ENCODE measurements around the gene BHLHE41. TPM values are rescaled to one million over a fixed set of nuclear protein-coding genes. Genes with fewer than 3 reads are reported as not detected.

The BHLHE41 gene
- total RNA-seq, 1 donor from 2014 or later = 5.2 TPM

DNA sequence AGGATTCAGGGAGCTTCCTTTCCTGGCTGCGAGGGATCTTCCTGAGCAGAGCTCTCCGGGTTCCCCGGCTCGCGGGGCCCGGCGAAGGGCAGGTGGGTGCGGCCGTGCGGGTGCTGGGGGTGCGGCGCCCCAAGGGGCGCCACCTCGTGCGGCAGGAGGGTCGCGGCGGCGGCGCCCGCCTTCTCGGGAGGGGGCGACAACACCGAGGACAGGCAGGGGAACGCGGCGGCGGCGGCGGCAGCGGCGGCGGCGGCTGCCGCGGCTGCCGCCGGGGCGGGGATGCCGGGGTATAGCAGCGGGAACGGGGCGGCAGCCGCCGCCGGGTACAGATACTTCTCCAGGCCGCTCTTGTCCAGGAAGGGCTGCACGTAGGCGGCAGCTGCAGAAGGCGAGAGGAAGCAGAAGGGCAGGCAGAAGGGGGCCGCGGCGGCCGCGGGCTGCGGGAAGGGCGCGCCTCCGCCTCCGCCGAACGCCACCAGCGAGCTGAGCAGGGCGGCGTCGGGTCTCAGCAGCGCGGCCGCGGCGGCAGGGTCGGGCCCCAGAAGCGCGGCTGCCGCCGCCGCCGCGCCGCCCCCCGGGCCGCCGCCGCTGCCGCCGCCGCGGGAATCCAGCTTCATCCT lies 2.7 kb downstream of the BHLHE41 start:
- TF ChIP-seq, protein P1, sequence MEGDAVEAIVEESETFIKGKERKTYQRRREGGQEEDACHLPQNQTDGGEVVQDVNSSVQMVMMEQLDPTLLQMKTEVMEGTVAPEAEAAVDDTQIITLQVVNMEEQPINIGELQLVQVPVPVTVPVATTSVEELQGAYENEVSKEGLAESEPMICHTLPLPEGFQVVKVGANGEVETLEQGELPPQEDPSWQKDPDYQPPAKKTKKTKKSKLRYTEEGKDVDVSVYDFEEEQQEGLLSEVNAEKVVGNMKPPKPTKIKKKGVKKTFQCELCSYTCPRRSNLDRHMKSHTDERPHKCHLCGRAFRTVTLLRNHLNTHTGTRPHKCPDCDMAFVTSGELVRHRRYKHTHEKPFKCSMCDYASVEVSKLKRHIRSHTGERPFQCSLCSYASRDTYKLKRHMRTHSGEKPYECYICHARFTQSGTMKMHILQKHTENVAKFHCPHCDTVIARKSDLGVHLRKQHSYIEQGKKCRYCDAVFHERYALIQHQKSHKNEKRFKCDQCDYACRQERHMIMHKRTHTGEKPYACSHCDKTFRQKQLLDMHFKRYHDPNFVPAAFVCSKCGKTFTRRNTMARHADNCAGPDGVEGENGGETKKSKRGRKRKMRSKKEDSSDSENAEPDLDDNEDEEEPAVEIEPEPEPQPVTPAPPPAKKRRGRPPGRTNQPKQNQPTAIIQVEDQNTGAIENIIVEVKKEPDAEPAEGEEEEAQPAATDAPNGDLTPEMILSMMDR (conservative IDR thresholded peaks at IDR 0.05; ENCODE audit: low read depth, low read length) = no peak
- H3K4me3 ChIP-seq (ENCODE audit: low read depth, low read length) = peak overlapping the region; percentile 61
- no peak for DNase-seq (ENCODE audit: low read depth)

DNA sequence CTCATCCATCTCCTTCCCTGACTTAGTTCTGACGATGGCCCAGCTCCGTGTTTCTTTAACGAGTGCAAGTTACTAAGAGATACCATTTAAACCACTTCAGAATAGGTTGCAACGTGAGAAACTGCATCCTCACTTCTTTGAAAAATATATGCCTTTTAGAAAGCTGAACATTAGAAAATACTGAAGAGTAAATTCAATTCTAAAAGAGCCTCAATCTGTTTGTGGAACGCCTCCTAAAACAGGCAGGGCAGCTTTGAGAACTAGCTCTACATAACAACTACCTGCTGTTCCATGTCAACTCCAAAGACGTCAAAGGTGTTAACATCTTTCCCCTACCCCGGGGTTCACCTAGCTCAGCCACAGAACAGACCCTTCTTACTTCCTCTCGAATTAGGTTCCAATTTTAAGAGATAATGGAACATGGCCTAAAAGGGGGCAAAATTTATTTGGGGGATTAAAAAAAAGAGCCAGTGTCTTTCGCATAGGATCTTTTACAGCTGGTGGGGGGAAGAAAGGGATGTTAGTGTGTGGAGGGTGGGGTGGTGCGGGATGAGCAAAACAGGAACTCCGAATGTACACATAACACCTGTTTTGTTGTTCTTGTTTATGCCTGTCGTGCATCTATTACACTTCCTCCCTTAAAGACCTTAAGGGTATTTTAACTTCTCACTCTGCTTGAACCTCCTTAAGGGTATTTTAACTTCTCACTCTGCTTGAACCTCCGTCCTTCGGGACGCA lies 3.3 kb downstream of the BHLHE41 start:
- DNase-seq (ENCODE audit: low read depth) = no peak
- TF ChIP-seq, protein P1 (conservative IDR thresholded peaks at IDR 0.05; ENCODE audit: low read depth, low read length) = no peak
- peak overlapping the region; percentile 61 for H3K4me3 ChIP-seq (ENCODE audit: low read depth, low read length)

DNA sequence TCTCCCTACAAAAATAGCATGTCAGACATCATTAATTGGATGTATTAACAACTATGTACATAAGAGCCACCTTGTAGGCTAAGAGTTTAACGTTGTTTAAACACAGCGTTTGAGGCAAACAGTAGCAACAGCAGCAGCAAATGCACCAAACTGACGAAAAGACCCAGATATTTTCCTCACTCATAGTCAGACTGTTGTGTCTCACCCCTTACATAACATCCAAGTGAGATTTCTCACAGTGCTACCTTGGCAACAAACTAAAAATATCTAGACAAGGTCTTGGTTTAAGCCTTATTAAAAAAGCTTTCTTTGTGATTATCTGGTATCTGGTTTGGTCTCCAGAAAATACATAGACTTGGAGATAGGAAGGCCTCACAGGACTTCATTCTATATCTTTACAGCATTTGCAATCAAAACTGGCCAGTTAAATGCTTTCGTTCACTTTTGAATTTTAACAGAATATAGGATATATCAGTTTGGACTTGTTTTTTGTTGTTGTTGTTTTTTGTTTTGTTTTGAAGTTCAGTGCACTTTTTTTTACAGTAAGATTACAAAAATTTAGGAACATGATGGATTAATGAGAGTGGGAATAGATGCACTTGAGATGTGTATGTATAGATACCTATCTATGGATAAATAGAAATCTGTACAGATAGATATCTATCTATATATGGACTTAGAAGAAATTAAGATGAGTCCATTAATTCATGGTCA lies 4.1 kb downstream of the BHLHE41 start:
- TF ChIP-seq, protein P1 (conservative IDR thresholded peaks at IDR 0.05; ENCODE audit: low read depth, low read length) = no peak
- H3K4me3 ChIP-seq (ENCODE audit: low read depth, low read length) = peak overlapping the region; percentile 61
- no peak for DNase-seq (ENCODE audit: low read depth)

DNA sequence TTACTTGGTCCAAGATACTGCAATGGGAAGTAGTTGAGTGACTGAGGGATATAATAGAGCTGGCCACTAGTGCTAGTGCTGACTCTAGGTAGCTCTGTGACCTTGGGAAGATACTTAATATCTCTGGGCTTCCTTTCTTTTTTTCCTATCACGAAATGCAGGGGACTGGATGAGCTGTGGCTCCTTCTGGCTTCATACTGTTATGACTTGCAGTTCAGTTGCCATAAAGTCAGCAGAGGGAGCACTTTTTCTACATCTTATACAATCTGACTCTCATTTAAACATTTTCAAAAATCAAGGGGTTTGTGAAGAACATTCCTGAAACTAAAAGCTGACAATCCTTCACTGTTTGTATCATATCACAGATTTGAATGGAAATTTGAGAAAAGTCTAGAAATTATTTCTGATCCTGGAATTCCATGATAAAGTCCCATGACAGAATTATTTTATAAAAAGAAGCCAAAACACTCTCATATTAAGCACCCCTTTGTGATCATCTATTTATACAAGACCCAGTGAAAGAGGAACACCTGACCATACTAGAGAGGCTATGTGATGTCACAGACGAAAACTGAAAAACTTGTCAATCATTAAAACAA lies 5.3 kb downstream of the BHLHE41 start:
- TF ChIP-seq, protein P1 (conservative IDR thresholded peaks at IDR 0.05; ENCODE audit: low read depth, low read length) = peak; percentile 69
- no peak overlapping the region for H3K4me3 ChIP-seq (ENCODE audit: low read depth, low read length)
- DNase-seq (ENCODE audit: low read depth) = no peak

DNA sequence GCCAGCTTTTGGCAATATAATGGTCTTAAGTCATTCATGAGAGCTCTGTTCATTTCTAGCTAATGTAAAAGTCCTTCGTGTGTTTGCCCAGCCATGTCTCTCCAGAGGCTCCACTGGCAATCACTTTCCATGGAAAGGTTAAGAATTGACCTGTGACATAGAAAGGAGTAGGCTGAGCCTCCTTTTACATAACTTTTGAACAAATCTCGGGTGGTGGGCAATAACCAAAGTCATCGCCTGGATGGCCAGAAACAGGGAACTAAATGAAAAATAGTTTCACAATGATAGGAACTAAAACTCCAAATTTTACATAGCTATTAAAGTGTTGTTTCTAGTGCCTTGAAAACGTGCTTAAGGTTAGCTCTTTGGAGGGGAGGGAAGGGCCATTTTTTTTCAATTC lies 6.5 kb downstream of the BHLHE41 start:
- H3K4me3 ChIP-seq (ENCODE audit: low read depth, low read length) = no peak overlapping the region
- TF ChIP-seq, protein P1 (conservative IDR thresholded peaks at IDR 0.05; ENCODE audit: low read depth, low read length) = no peak
- no peak for DNase-seq (ENCODE audit: low read depth)

DNA sequence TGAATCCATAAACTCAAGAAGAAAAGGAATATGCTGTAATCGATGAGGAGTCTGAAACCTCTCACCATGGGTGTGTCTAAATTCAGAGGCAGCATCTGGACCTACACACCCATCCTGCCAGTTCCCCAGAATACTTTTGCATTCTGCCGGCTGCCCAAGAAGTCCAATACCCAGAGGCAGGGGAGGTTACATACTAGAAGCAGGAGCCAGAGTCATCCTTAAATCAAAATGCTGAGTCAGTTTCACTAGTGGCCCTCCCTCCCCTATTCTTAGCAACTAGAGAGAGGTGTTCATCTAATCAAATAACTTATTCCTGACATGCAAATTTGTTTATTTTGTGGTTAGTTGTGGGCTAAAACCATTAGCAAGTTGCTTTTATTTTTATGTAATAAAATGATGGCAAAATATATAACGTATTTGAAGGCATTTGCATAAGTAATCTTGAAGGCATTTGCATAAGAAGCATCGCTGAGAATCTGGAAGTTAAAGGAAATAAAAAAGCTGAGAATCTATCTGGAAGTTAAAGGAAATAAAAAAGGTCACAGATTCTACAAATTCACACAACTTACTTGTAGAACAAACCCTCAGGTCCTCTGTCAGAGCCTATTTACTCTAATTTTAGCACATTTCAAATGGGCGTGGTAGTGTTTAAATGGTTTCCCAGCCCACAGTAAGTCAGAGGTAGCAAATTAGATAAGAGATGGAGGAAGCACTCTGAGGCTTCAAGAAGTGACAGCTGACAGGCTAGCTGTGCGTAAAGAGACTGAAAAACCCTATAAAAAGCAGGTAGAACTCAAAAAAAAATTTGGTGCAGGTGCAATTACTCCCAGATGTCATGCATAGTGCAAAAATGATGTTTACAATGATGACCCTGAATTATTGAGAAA lies 7.8 kb downstream of the BHLHE41 start:
- DNase-seq (ENCODE audit: low read depth) = no peak
- TF ChIP-seq, protein P1 (conservative IDR thresholded peaks at IDR 0.05; ENCODE audit: low read depth, low read length) = no peak
- no peak overlapping the region for H3K4me3 ChIP-seq (ENCODE audit: low read depth, low read length)

Measured in epithelial cell of proximal tubule (primary cell).